HG03064 (cell line): ENCODE data around the gene RNASE9.
"Not testable (repeated sequence)": the region's sequence is repeated elsewhere in the genome, so short reads cannot be mapped to it uniquely, and the experiment has no call there.

Experiments used
- ATAC-seq: cut with Tn5 transposase; IDR thresholded peaks from one replicate; pipeline ENCODE4 v1.9.1; 2021; ENCODE audit warnings: low read depth; ENCODE audit not compliant: unreplicated experiment

Gene RNASE9

DNA sequence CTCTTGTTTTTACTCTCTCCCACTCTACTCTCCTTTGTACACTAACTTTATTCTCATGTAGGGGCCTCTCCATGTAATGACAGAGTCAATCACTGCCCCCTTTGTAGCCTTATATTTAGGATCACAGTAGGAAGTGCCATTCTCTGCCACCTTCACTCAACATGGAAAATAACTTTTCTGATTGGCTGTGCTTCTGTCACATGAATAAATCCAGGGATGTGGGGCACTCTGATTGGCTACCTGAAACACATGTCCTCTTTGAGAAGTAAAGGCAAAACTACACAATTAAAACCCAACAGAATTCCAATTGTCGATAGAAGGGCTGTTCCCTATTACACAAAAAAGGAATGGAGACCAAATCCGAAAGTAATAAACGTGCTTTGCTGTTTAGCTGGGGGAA lies at the start of gene RNASE9:
Gene RNASE9, minus strand, starts transcription at position 87 of the 400 bp plus-strand sequence.
- no peak for ATAC-seq

- ATAC-seq: no peak
These were observed 49.3 kb upstream of the RNASE9 start for GRCh38 chr14:20610002-20610765.

- no peak for ATAC-seq
These were observed 48.6 kb upstream of the RNASE9 start for GRCh38 chr14:20609215-20610001.

DNA sequence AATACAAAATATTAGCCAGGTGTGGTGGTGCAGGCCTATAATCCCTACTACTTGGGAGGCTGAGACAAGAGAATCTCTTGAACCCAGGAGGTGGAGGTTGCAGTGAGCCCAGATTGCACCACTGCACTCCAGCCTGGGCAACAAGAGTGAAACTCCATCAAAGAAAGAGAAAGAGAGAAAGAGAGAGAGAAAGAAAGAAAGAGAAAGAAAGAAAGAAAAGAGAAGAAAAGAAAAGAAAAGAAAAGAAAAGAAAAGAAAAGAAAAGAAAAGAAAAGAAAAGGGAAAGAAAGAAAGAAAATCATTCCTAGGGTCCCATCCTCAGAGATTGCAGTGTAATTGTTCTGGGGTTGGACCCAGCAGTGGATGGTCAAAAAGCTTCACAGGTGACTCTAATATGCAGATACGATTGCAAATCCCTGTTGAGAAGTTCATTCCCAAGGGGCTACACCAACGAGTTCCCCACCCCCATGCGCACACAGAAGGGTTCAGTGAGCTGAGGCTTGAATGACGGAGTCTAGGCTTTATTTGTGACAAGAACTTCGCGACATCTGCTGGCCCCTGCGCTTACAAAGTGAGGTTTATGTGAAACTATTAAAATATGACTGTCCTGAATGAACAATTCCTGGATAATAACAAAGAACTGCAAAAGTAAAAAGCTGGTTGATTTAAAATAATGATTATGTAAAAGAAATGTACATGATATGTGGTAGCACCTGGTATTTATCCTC lies 47.7 kb upstream of the RNASE9 start:
- ATAC-seq: no peak

DNA sequence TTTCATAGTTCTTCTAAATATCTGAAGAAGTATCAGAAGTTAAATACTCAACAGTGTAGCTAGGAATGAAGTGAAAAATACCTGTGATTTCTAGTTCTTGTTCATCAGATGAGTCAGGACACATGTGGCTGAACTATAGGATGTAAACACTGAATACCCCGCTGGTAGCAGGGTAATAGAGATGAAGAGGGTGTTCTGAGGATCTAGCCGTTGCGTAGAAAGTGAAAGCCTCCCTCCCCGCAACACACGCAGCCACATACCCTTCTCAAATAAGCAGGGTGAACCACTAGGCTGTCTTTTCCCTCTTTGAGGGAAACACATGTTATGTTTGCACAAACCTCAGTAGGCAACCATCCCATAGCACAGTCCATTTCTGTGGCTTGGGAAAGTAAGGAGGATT lies 46.8 kb upstream of the RNASE9 start:
- ATAC-seq: no peak

DNA sequence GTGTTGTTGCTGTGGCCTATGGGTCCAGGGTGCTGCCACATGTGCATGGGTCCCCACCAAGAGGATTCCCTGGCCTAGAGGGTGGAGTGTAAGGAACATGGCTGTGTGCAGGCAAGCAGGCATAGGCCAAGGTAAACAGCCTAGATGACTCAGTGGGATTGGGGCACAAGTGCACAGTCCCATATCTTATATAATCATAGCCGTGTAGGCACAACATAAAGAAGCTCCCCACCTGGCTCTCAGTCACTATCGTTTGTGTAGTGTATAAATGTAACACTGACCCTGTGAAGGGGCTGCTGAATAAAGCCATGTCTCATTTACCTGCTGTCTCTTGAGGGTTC lies 46.0 kb upstream of the RNASE9 start:
- no peak for ATAC-seq

GRCh38 chr14:20606190-20606901 lies 45.5 kb upstream of the RNASE9 start:
- no peak for ATAC-seq

DNA sequence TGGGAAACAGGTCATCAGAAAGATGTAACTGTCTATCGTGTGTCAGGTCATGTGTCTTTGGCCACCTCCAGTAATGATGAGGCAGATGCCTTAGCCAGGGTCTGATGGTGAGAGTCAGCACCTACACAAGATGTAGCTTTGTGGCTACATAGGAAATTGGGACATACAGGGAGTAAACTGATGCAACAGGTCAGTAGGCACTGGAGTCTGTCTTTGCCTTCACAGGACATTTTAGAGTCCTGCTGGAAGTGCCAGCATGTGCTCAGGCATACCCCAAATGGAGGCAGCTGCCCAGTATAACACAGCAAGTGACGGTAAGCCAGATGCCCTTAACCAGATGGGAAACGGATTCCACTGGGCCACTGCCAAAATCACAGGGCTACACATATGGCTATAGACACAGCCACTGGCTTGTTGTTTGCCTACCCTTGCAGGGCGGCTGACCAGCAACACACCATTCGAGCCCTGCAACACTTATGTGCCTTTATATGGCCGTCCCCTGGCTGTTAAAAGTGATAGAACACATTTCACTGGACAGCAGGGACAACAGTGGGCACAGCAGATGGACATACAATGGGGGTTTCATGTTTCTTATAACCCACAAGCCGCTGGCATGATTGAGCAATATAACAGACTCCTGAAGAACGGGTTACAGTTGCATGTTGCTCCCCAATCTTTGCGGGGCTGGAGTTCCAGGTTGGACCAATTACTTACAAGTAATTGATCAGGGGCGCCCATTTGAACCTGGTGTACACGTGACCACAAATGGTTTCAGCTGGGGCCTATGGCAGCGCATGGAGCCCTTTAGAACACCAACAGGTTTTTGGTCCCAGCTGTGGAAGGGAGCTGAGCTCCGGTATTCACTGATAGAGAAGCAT lies 43.2 kb upstream of the RNASE9 start:
- ATAC-seq: no peak

- no peak for ATAC-seq
These were observed 41.7 kb upstream of the RNASE9 start for GRCh38 chr14:20602583-20602982.

DNA sequence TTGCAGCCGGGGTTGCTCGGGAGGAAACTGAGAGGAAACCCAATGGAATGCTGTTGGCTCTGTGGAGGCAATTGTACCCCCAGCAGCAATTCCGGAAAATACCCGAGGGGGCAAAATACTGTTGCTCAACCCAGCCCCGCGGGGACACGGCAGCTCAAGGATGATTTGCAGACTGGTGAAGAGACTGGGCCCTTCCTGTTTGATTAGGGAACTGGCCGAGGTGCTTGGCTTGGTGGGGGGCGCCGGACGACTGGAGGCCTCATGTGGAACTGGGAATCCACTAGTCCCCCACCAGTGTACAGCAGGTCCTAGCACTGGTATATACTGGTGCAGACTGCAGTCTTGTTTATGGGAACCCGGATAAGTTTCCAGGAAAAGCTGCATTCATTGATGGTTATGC lies 40.7 kb upstream of the RNASE9 start:
- ATAC-seq: no peak

GRCh38 chr14:20597108-20597507 lies 36.3 kb upstream of the RNASE9 start:
- no peak for ATAC-seq

GRCh38 chr14:20595726-20596125 lies 34.9 kb upstream of the RNASE9 start:
- ATAC-seq: not testable (repeated sequence)

DNA sequence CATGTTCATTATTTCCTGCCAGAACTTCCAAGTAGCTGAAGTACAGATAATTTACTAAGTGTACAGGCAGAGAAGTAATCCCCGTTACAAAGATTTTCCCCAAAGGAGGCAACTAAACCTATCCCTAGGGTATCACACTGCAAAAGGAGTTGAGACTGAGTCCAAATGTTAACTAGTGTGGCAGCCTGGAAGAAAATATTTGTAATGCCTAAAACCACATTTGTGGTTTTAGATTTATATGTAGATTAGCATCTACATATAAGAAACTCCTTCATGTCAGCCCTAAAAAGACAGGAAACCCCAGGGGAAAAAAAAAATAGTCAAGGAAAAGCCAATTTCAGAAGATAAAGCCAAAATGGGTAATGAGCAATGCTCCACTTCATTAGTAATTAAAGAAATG lies 31.7 kb upstream of the RNASE9 start:
- no peak for ATAC-seq

DNA sequence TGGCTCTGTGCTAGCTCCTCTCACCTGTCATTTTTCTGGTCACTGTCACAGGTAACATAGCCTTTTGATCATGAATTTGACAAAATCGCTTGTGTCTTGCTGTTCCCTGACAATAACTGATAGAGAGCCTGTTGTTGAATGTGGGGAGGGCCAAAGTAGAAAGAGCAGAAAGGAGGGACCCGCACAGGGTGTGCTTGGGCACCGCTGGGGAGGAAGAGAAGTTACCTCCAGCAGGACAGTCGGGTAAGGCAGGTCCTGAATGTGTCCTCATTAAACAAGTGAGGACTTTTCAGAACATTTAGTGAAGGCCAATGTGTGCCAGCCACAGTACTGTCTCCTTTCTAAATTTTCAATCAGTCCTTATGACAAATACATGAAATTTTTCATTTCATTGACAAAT lies 30.4 kb upstream of the RNASE9 start, which contains the start of gene RNASE12:
Gene RNASE12, minus strand, starts transcription at position 142 of the 400 bp plus-strand sequence. CDS start 653 bp downstream, outside the sequence.
- ATAC-seq: no peak

- ATAC-seq: no peak
These were observed 26.8 kb upstream of the RNASE9 start, which contains the start of gene RNASE11 for GRCh38 chr14:20587489-20588154. RNASE11 (minus strand) TSS chr14:20588001.

- ATAC-seq: no peak
These were observed 23.1 kb upstream of the RNASE9 start for GRCh38 chr14:20583908-20584307.

DNA sequence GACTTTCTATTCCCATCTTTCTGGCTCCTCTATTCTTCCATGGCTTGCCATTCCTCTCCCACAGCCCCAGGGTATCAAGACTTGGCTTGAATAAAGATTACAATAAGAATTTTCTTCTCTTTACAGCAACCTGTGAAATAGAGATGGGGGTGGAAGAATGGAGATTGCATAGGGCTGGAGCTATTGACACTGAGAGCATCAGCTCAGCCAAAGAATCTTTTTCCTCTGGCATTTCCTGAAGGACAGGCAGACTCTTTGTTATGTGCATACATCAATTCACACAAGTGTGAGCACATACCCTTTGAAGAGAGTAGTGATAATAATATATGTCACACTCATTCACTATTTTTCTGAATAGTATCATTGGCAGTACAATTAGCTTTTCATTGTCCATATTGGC lies 22.3 kb upstream of the RNASE9 start:
- ATAC-seq: no peak

DNA sequence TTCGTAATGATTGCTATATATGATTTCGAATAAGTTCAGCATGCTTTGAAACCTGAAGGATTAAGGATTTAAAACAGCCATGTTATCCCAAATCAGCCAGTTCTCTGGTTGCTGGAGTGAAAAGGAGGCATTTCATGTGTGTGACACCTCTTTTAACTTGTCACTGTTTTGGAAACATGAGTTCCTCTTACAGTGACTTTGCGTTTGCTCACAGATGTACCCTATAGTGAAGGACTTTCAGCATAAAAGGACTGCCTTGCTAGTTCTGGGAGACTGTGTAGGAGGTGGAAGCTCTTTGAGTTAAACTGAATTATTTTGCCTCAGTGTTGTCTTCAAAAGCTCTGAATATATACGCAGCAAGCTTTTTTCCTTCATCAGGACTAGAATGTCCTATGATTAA lies 19.4 kb upstream of the RNASE9 start:
- no peak for ATAC-seq
